H9 (cell line): Measurements from ENCODE around the gene MRPL34. TPM values are rescaled to one million over a fixed set of nuclear protein-coding genes. Genes with fewer than 3 reads are reported as not detected.
A peak's percentile ranks its signal among the peaks of the same experiment; 100 is the strongest.

ENCODE experiments used
- DNase-seq: peaks from one replicate; pipeline ENCODE4 v3.0.0-alpha.2; 2017
- H2AFZ ChIP-seq: one replicate; pipeline ENCODE4 v1.6.1; 2013; ENCODE audit warnings: mild to moderate bottlenecking, low read length, control low read depth, moderate library complexity
- H2AK5ac ChIP-seq: 2 replicates; pipeline ENCODE4 v1.6.1; 2013; ENCODE audit warnings: low read length, control low read depth, mixed read lengths; ENCODE audit not compliant: insufficient read length
- H2BK120ac ChIP-seq: one replicate; pipeline ENCODE4 v1.6.1; 2013; ENCODE audit warnings: low read depth, mild to moderate bottlenecking, low read length, control low read depth, inconsistent platforms; ENCODE audit not compliant: poor library complexity, severe bottlenecking
- H2BK12ac ChIP-seq: 2 replicates; pipeline ENCODE4 v1.6.1; 2013; ENCODE audit warnings: low read length, control low read depth, mixed read lengths, low read depth; ENCODE audit not compliant: insufficient read length
- H2BK15ac ChIP-seq: 2 replicates; pipeline ENCODE4 v1.6.1; 2013; ENCODE audit warnings: low read depth, low read length, control low read depth
- H2BK20ac ChIP-seq: one replicate; pipeline ENCODE4 v1.6.1; 2013; ENCODE audit warnings: low read depth, mild to moderate bottlenecking, low read length, control low read depth, inconsistent platforms; ENCODE audit not compliant: poor library complexity, severe bottlenecking
- H2BK5ac ChIP-seq: 2 replicates; pipeline ENCODE4 v1.6.1; 2013; ENCODE audit warnings: low read length, control low read depth, mixed read lengths; ENCODE audit not compliant: insufficient read length
- H3K14ac ChIP-seq: 2 replicates; pipeline ENCODE4 v1.6.1; 2013; ENCODE audit warnings: low read length, control low read depth; ENCODE audit not compliant: insufficient read depth
- H3K18ac ChIP-seq: 2 replicates; pipeline ENCODE4 v1.6.1; 2013; ENCODE audit warnings: low read depth, mild to moderate bottlenecking, mixed read lengths, low read length, control low read depth; ENCODE audit not compliant: insufficient read length
- H3K23ac ChIP-seq: 2 replicates; pipeline ENCODE4 v1.6.1; 2013; ENCODE audit warnings: low read length, control low read depth, mixed read lengths, low read depth; ENCODE audit not compliant: insufficient read length
- H3K23me2 ChIP-seq: 2 replicates; pipeline ENCODE4 v1.6.1; 2013; ENCODE audit warnings: low read depth, mild to moderate bottlenecking, mixed read lengths, low read length, control low read depth; ENCODE audit not compliant: insufficient read length, poor library complexity, severe bottlenecking
- H3K27ac ChIP-seq: 2 replicates; pipeline ENCODE4 v1.5.1; 2013; ENCODE audit warnings: low read length, control low read depth, mixed read lengths, low read depth; ENCODE audit not compliant: insufficient read length
- H3K27me3 ChIP-seq: 2 replicates; pipeline ENCODE4 v1.6.1; 2013; ENCODE audit warnings: low read length, control low read depth, inconsistent platforms; ENCODE audit not compliant: insufficient read depth
- H3K4ac ChIP-seq: 2 replicates; pipeline ENCODE4 v1.6.1; 2013; ENCODE audit warnings: low read depth, mild to moderate bottlenecking, control low read depth, inconsistent platforms, low read length, moderate library complexity
- H3K4me1 ChIP-seq: 2 replicates; pipeline ENCODE4 v1.6.1; 2013; ENCODE audit warnings: low read length, control low read depth, inconsistent platforms; ENCODE audit not compliant: insufficient read depth
- H3K4me2 ChIP-seq: 2 replicates; pipeline ENCODE4 v1.6.1; 2013; ENCODE audit warnings: low read length, control low read depth, mixed read lengths; ENCODE audit not compliant: insufficient read length, insufficient read depth
- H3K56ac ChIP-seq: 2 replicates; pipeline ENCODE4 v1.6.1; 2013; ENCODE audit warnings: low read depth, mild to moderate bottlenecking, mixed read lengths, low read length, control low read depth; ENCODE audit not compliant: insufficient read length
- H3K79me1 ChIP-seq: 2 replicates; pipeline ENCODE4 v1.6.1; 2013; ENCODE audit warnings: low read depth, mild to moderate bottlenecking, moderate library complexity, low read length, control low read depth, inconsistent platforms; ENCODE audit not compliant: insufficient read depth, poor library complexity, severe bottlenecking
- H3K79me2 ChIP-seq: 2 replicates; pipeline ENCODE4 v1.6.1; 2013; ENCODE audit warnings: low read length, control low read depth, inconsistent platforms; ENCODE audit not compliant: insufficient read depth
- H3K9ac ChIP-seq: 2 replicates; pipeline ENCODE4 v1.6.1; 2013; ENCODE audit warnings: low read length, control low read depth, mixed read lengths; ENCODE audit not compliant: insufficient read length; ENCODE audit errors: extremely low read depth
- H3K9me3 ChIP-seq: one replicate; pipeline ENCODE4 v1.6.1; 2013; ENCODE audit warnings: low read depth, low read length, inconsistent platforms; ENCODE audit not compliant: control insufficient read depth
- H3T11ph ChIP-seq: one replicate; pipeline ENCODE4 v1.6.1; 2013; ENCODE audit warnings: mild to moderate bottlenecking, low read length, control low read depth, inconsistent platforms
- H4K20me1 ChIP-seq: one replicate; pipeline ENCODE4 v1.6.1; 2013; ENCODE audit not compliant: control insufficient read depth, insufficient read length, insufficient read depth
- H4K5ac ChIP-seq: 2 replicates; pipeline ENCODE4 v1.6.1; 2013; ENCODE audit warnings: low read depth, mild to moderate bottlenecking, mixed read lengths, low read length, control low read depth; ENCODE audit not compliant: insufficient read length
- H4K8ac ChIP-seq: replicated peaks from 2 replicates; pipeline ENCODE4 v1.6.1; 2013; ENCODE audit warnings: low read length, control low read depth, mixed read lengths, low read depth; ENCODE audit not compliant: insufficient read length
- H4K91ac ChIP-seq: 2 replicates; pipeline ENCODE4 v1.6.1; 2013; ENCODE audit warnings: low read depth, mild to moderate bottlenecking, moderate library complexity, mixed read lengths, low read length, control low read depth; ENCODE audit not compliant: insufficient read length
- H3K27ac Mint-ChIP-seq, 3 experiments: 2 replicates in 2 of 3; 3 replicates in 1 of 3; pipeline ENCODE4 v1.8.0; 2020 to 2021; ENCODE audit warnings: mixed read lengths in 3 of 3, mild to moderate bottlenecking in 1 of 3, moderate library complexity in 1 of 3
- H3K27me3 Mint-ChIP-seq: 2 replicates; pipeline ENCODE4 v1.8.0; 2021; ENCODE audit warnings: low read depth, mild to moderate bottlenecking, moderate library complexity, mixed read lengths
- H3K36me3 Mint-ChIP-seq, 3 experiments: 2 replicates in 2 of 3; 3 replicates in 1 of 3; pipeline ENCODE4 v1.8.0; 2020 to 2021; ENCODE audit warnings: low read depth in 3 of 3, mixed read lengths in 3 of 3; ENCODE audit not compliant: insufficient read depth in 1 of 3
- H3K4me1 Mint-ChIP-seq, 2 experiments: 2 replicates each; pipeline ENCODE4 v1.8.0; 2020; ENCODE audit warnings: mixed read lengths in 2 of 2
- H3K4me3 Mint-ChIP-seq, 2 experiments: 2 replicates in 1 of 2; 3 replicates in 1 of 2; pipeline ENCODE4 v1.8.0; 2020 to 2021; ENCODE audit warnings: mild to moderate bottlenecking in 2 of 2, mixed read lengths in 2 of 2, moderate library complexity in 1 of 2
- H3K9me3 Mint-ChIP-seq, 2 experiments: 2 replicates in 1 of 2; 3 replicates in 1 of 2; pipeline ENCODE4 v1.8.0; 2020; ENCODE audit warnings: mild to moderate bottlenecking in 2 of 2, mixed read lengths in 2 of 2, moderate library complexity in 1 of 2
- CTCF ChIP-seq: fragments of 200-600 bp; sonication (generic); conservative IDR thresholded peaks from 3 replicates; pipeline ENCODE4 v1.8.0; 2021; ENCODE audit warnings: antibody characterized with exemption, mild to moderate bottlenecking
- WGBS: extraction: QIAGEN DNeasy Blood & Tissue Kit; methylation state at CpG from one replicate; pipeline ENCODE4 v1.1.7; 2013; ENCODE audit warnings: missing lambda C conversion rate, low lambda C conversion rate, mixed read lengths; ENCODE audit not compliant: insufficient read length; ENCODE audit errors: extremely low coverage; 5-methylcytosine and 5-hydroxymethylcytosine counted together
- total RNA-seq: library from RNA; stranded (reverse); gene quantifications from 2 replicates; pipeline ENCODE4 v1.2.1, GENCODE V29; 2021

MRPL34 gene
- total RNA-seq, 1 experiment from 2014 or later = 84.6 TPM

GRCh38 chr19:17337675-17338432 lies 32.2 kb downstream of the MRPL34 start:
- no peak for TF ChIP-seq CTCF
- Histone ChIP-seq H4K5ac (no peak overlapping the region), H2BK15ac (no peak overlapping the region), H3K4me1 (peaks cover 2% of the 10 kb centered on the region; the same call in 1 of the 2 replicates), H3K9ac (peak overlapping the region; percentile 68), H3K27me3 (no peaks in the 10 kb centered on the region), H2AK5ac (no peak overlapping the region), H4K8ac (no peak overlapping the region), H3T11ph (no peak overlapping the region), H3K23me2 (peaks cover 25% of the 10 kb centered on the region), H3K9me3 (no peaks in the 10 kb centered on the region), H4K20me1 (no peaks in the 10 kb centered on the region), H2BK120ac (no peak overlapping the region), H3K79me1 (no peaks in the 10 kb centered on the region), H4K91ac (no peak overlapping the region), H2BK12ac (no peak overlapping the region), H2BK20ac (no peak overlapping the region), H2BK5ac (no peak overlapping the region), H3K23ac (no peak overlapping the region), H3K56ac (no peak overlapping the region), H3K4ac (no peak overlapping the region), H2AFZ (no peak overlapping the region), H3K79me2 (no peaks in the 10 kb centered on the region), H3K27ac (no peak overlapping the region), H3K4me2 (peak overlapping the region; percentile 86), H3K18ac (no peak overlapping the region), H3K14ac (no peak overlapping the region)
- Mint-ChIP-seq H3K27ac (peak overlapping the region in 2 of 3 experiments; percentile 85 to 97; a peak in 3 of 7 replicates), H3K27me3 (peaks cover under 1% of the 10 kb centered on the region; the same call in 1 of the 2 replicates), H3K9me3 (no peaks in the 10 kb centered on the region), H3K36me3 (peaks cover 11 to 26% (median 25%) of the 10 kb centered on the region in 3 experiments; a peak in 6 of 7 replicates), H3K4me1 (peaks cover 22 to 47% of the 10 kb centered on the region in 2 experiments), H3K4me3 (peak overlapping the region; percentile 97 to 98)
- no CpG with 5 or more reads among the region's 50 CpGs for WGBS
- DNase-seq = no peak
